RWPE2 (cell line): ENCODE data around the gene TCAP.

Experiments
- ATAC-seq: fragments of 200-7000 bp; cut with Tn5 transposase; 3 replicates; pipeline ENCODE4 v1.9.1; 2021; ENCODE audit warnings: low read depth
- DNase-seq: peaks from one replicate; pipeline ENCODE4 v3.0.0-alpha.2; 2020; ENCODE audit warnings: low spot score
- H3K27ac ChIP-seq: fragments of 450-650 bp; 2 replicates; pipeline ENCODE4 v1.5.1; 2017; ENCODE audit warnings: mild to moderate bottlenecking; ENCODE audit not compliant: poor library complexity, severe bottlenecking
- H3K27me3 ChIP-seq: fragments of 250-450 bp; sonication (Bioruptor Pico); 2 replicates; pipeline ENCODE4 v1.5.1; 2021; ENCODE audit warnings: mild to moderate bottlenecking, moderate library complexity; ENCODE audit not compliant: insufficient read depth, poor library complexity, severe bottlenecking
- H3K36me3 ChIP-seq: fragments of 250-450 bp; sonication (Bioruptor Pico); 2 replicates; pipeline ENCODE4 v1.5.1; 2020; ENCODE audit warnings: low read depth, mild to moderate bottlenecking, moderate library complexity
- H3K4me1 ChIP-seq: fragments of 250-450 bp; sonication (Bioruptor Pico); 2 replicates; pipeline ENCODE4 v1.5.1; 2021; ENCODE audit warnings: mild to moderate bottlenecking, moderate library complexity; ENCODE audit not compliant: insufficient read depth, poor library complexity, severe bottlenecking
- H3K4me3 ChIP-seq: fragments of 250-450 bp; sonication (Bioruptor Pico); 2 replicates; pipeline ENCODE4 v1.5.1; 2021; ENCODE audit warnings: mild to moderate bottlenecking, moderate library complexity; ENCODE audit not compliant: severe bottlenecking
- H3K9me3 ChIP-seq: fragments of 250-450 bp; sonication (Bioruptor Pico); 2 replicates; pipeline ENCODE4 v1.5.1; 2021; ENCODE audit warnings: mild to moderate bottlenecking, moderate library complexity; ENCODE audit not compliant: severe bottlenecking
- CTCF ChIP-seq: fragments of 450-650 bp; IDR thresholded peaks from one replicate; pipeline ENCODE4 v1.5.1; 2017; ENCODE audit warnings: mild to moderate bottlenecking, moderate library complexity; ENCODE audit not compliant: poor library complexity, severe bottlenecking

The TCAP gene

GRCh38 chr17:39704821-39705551 is 39.8 kb downstream of the TCAP start:
- Histone ChIP-seq H3K27me3 (no peaks in the 10 kb centered on the region), H3K9me3 (no peaks in the 10 kb centered on the region), H3K4me1 (peaks cover 16% of the 10 kb centered on the region), H3K4me3 (no peak overlapping the region), H3K27ac (peak overlapping the region; percentile 56), H3K36me3 (peaks cover 26% of the 10 kb centered on the region)
- TF ChIP-seq CTCF = no peak
- no peak for DNase-seq
- no peak for ATAC-seq

DNA sequence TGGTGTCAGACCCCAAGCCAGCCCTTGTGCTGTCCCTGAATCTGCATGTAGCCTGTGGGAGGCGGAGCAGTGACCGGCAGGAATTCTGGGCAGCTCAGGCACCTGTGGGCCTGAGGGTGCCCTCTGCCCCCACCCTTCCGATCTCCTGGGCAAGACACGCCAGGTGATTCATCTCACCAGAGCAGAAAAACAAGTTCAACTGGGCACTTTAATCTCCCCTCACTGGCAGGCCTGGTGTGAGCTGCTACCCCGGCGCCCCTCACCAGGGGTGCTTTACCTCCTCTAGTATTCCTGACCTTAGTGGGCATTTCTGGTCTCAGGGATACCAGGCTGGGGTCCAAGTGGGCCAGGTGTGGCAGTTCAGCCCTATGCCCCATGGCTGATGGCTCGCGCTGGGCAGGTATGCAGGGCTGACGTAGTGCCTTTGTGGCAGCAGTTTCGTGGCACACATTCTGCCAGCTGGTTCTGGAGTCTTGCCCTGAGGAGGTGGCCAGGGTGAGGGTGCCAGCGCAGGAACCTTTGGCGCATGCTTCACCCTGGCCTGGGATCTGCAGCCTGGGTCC is 40.7 kb downstream of the TCAP start:
- H3K27ac ChIP-seq = peak overlapping the region; percentile 56
- H3K9me3 ChIP-seq = no peaks in the 10 kb centered on the region
- no peaks in the 10 kb centered on the region for H3K27me3 ChIP-seq
- peaks cover 33% of the 10 kb centered on the region for H3K36me3 ChIP-seq
- peaks cover 16% of the 10 kb centered on the region for H3K4me1 ChIP-seq
- H3K4me3 ChIP-seq = no peak overlapping the region
- no peak for TF ChIP-seq CTCF
- no peak for DNase-seq
- peak; percentile 87 for ATAC-seq

GRCh38 chr17:39706383-39706782 is 41.2 kb downstream of the TCAP start:
- no peak for DNase-seq
- H3K36me3 ChIP-seq = peaks cover 38% of the 10 kb centered on the region
- H3K4me1 ChIP-seq = peaks cover 16% of the 10 kb centered on the region
- no peak for ATAC-seq
- H3K4me3 ChIP-seq = no peak overlapping the region
- no peaks in the 10 kb centered on the region for H3K9me3 ChIP-seq
- H3K27me3 ChIP-seq = no peaks in the 10 kb centered on the region
- H3K27ac ChIP-seq = peak overlapping the region; percentile 56
- TF ChIP-seq CTCF = no peak

DNA sequence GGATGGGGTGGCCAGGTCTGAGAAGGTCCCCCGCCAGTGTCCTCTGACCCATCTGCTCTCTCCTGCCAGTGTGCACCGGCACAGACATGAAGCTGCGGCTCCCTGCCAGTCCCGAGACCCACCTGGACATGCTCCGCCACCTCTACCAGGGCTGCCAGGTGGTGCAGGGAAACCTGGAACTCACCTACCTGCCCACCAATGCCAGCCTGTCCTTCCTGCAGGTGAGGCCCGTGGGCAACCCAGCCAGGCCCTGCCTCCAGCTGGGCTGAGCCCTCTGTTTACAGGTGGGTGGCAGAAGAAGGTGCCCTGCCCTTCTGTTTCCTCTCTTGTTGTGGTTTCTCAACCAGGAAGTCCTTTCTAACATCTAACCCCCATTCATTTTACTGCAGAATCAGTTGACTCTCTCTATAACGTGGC is 41.8 kb downstream of the TCAP start:
- H3K27ac ChIP-seq = peak overlapping the region; percentile 56
- ATAC-seq (no peak), DNase-seq (no peak)
- H3K27me3 ChIP-seq = no peaks in the 10 kb centered on the region
- H3K4me1 ChIP-seq = peaks cover 16% of the 10 kb centered on the region
- TF ChIP-seq CTCF = no peak
- H3K36me3 ChIP-seq = peaks cover 42% of the 10 kb centered on the region
- H3K9me3 ChIP-seq = no peaks in the 10 kb centered on the region
- no peak overlapping the region for H3K4me3 ChIP-seq
